Tibial nerve (tissue), 4 donors: ENCODE data around the gene ADD3. TPM values are rescaled to one million over a fixed set of nuclear protein-coding genes. Genes with fewer than 3 reads are reported as not detected.

Experiments
- DNase-seq, 2 donors: peaks; one replicate each; pipeline ENCODE4 v3.0.0-alpha.2; 2019; ENCODE audit warnings: low spot score in 2 of 2
- H3K27ac ChIP-seq, 4 donors: fragments of 200-600 bp; sonication (generic) in 3 of 4; one replicate each; pipeline ENCODE4 v1.5.1; 2017 to 2019; ENCODE audit warnings: mild to moderate bottlenecking in 1 of 4
- H3K27me3 ChIP-seq, 2 donors: fragments of 200-600 bp; sonication (generic) in 1 of 2; one replicate each; pipeline versions ENCODE4 v1.5.1 to v1.6.0; 2017 to 2019
- H3K36me3 ChIP-seq, 3 donors: fragments of 200-600 bp; sonication (generic); one replicate each; pipeline ENCODE4 v1.5.1; 2018 to 2019
- H3K4me1 ChIP-seq, 4 donors: fragments of 200-600 bp; sonication (generic) in 3 of 4; one replicate each; pipeline ENCODE4 v1.5.1; 2017 to 2019
- H3K4me3 ChIP-seq, 4 donors: fragments of 200-600 bp; sonication (generic) in 3 of 4; one replicate each; pipeline ENCODE4 v1.5.1; 2017 to 2019; ENCODE audit warnings: mild to moderate bottlenecking in 1 of 4, moderate library complexity in 1 of 4
- H3K9me3 ChIP-seq, 4 donors: fragments of 200-600 bp; sonication (generic) in 3 of 4; one replicate each; pipeline ENCODE4 v1.5.1; 2017 to 2019
- EP300 ChIP-seq, 2 donors: sonication (generic); formaldehyde crosslinking; IDR thresholded peaks; one replicate each; pipeline ENCODE4 v1.6.1; 2017; ENCODE audit warnings: antibody characterized with exemption in 2 of 2, mild to moderate bottlenecking in 1 of 2
- POLR2A ChIP-seq, 2 donors: fragments of 450-650 bp; IDR thresholded peaks; one replicate each; pipeline ENCODE4 v1.6.1; 2017; ENCODE audit warnings: antibody characterized with exemption in 2 of 2, mild to moderate bottlenecking in 2 of 2, moderate library complexity in 2 of 2
- WGBS, 2 donors: methylation state at CpG; one replicate each; pipeline ENCODE4 v1.1.5; 2018; 5-methylcytosine and 5-hydroxymethylcytosine counted together
- total RNA-seq, 4 donors: library from RNA; depleted of rRNA; stranded (reverse); fragments of >200 nt; gene quantifications; one replicate each; pipeline ENCODE4 v1.1.0, GENCODE V29; 2016
- TF ChIP-seq, protein P1 (sequence below), 5 experiments: fragments of 200-600 bp in 3 of 5; fragments of 450-650 bp in 2 of 5; sonication (generic) in 3 of 5; IDR thresholded peaks; one replicate each; pipeline ENCODE4 v1.5.1; 2016 to 2019; ENCODE audit warnings: antibody characterized with exemption in 5 of 5, mild to moderate bottlenecking in 3 of 5, moderate library complexity in 2 of 5

Gene ADD3
- total RNA-seq, 4 donors from 2014 or later, result 208 to 639 (median 443) TPM

DNA sequence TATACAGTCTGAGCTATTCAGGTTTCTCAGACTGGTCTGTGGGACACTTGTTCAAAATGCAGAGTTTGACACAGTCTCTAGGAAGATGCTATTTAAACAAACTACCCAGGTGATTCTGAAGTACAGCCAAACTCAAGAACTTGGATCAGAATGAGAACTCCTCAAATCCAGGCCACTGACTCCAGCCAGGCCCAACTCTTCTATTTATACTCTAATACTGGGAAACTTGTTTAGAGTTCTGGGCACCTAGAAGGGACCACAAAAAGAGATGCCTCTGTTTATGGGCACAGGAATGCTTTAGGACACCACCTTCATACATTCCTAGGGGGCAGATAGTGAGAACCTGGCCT, 40.1 kb upstream of the ADD3 start:
- no peak overlapping the region for H3K4me3 ChIP-seq
- DNase-seq, result no peak
- no peaks in the 10 kb centered on the region for H3K36me3 ChIP-seq
- H3K9me3 ChIP-seq, result no peaks in the 10 kb centered on the region
- H3K27ac ChIP-seq, result no peak overlapping the region
- TF ChIP-seq POLR2A (IDR thresholded peaks at IDR 0.05) (no peak), EP300 (IDR thresholded peaks at IDR 0.05) (no peak)
- TF ChIP-seq, protein P1, sequence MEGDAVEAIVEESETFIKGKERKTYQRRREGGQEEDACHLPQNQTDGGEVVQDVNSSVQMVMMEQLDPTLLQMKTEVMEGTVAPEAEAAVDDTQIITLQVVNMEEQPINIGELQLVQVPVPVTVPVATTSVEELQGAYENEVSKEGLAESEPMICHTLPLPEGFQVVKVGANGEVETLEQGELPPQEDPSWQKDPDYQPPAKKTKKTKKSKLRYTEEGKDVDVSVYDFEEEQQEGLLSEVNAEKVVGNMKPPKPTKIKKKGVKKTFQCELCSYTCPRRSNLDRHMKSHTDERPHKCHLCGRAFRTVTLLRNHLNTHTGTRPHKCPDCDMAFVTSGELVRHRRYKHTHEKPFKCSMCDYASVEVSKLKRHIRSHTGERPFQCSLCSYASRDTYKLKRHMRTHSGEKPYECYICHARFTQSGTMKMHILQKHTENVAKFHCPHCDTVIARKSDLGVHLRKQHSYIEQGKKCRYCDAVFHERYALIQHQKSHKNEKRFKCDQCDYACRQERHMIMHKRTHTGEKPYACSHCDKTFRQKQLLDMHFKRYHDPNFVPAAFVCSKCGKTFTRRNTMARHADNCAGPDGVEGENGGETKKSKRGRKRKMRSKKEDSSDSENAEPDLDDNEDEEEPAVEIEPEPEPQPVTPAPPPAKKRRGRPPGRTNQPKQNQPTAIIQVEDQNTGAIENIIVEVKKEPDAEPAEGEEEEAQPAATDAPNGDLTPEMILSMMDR (IDR thresholded peaks at IDR 0.05), result no peak
- no peaks in the 10 kb centered on the region for H3K27me3 ChIP-seq
- peaks cover 0 to 41% (median 7%) of the 10 kb centered on the region in 4 donors for H3K4me1 ChIP-seq

DNA sequence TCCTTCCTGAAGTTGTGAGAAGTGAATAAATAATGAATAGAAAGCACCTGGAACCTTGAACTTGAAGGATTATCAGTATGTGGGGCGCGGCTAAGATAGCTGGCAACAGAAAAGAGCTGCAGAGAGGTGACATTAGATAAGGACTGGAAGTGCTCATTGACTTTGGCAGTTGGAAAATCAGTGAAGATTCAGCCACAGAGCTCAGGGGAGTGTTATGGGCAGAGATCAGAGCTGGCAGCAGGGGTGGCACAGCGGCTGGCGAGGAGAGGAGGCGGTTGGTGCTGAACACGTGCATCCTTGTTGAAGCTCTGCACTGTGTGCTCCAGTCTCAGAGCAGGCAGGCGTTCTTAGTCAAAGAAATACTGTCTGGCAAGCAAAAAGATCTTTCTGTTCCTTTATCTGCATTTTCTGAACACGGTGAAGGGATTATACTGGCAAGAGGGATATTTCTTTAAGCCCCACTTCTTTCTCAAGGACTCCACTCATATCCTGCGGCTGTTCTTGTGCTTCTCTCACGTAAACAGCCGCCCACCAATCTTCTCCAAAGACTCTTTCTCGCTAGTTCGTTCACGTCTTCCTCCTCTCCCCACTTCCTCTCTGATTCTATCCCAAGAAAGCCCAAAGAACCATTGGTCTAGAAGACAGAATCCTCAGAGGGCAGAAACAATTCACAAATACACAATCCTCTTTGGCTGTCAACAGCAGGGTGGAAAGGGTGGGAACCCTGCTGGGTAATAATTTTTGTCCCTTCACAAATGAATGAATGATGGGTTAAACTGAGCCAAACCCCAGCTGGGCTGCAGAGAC, 38.6 kb upstream of the ADD3 start:
- DNase-seq, result no peak
- H3K4me3 ChIP-seq, result no peak overlapping the region
- H3K9me3 ChIP-seq, result no peaks in the 10 kb centered on the region
- H3K36me3 ChIP-seq, result no peaks in the 10 kb centered on the region
- no peaks in the 10 kb centered on the region for H3K27me3 ChIP-seq
- H3K4me1 ChIP-seq, result peaks cover 0 to 40% (median 7%) of the 10 kb centered on the region in 4 donors
- peak overlapping the region in 3 of 4 donors; percentile 13 to 46 (median 18) for H3K27ac ChIP-seq
- TF ChIP-seq, protein P1 (IDR thresholded peaks at IDR 0.05), result no peak
- TF ChIP-seq EP300 (IDR thresholded peaks at IDR 0.05), result no peak
- TF ChIP-seq POLR2A (IDR thresholded peaks at IDR 0.05), result no peak
- 66 to 79% methylated on average over 14 of the region's 14 CpGs for WGBS, 2 donors

DNA sequence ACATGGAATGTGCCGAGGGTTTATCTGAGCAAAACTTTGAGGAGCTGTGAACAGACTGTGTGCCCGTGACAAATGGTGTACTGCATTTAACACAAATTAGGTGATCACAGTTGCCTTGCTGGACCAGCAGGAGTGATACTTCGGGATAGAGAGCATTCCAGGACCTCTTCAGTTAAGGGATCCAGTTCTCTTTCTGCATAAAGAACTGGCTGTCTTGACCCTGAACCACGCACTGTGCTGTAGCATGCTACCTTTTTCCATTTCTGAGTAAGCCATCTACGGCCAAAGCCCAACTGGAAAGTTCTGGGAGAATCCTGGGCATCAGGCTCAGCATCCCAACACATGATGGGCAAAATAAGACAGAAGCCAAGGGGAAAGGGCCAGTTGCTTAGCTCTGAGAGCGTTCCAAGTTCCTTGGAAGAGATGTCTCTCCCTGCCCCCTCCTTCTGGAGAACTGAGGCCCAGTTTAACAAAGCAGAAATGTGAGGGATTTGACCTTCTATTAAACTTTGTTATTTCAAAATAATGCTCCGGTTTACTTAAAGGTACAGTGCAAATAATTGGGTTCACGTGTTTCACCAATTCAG, 37.9 kb upstream of the ADD3 start:
- Histone ChIP-seq H3K9me3 (no peaks in the 10 kb centered on the region), H3K4me3 (no peak overlapping the region), H3K4me1 (peaks cover 0 to 40% (median 7%) of the 10 kb centered on the region in 4 donors), H3K27me3 (no peaks in the 10 kb centered on the region), H3K27ac (peak overlapping the region in 2 of 4 donors; percentile 13 to 18), H3K36me3 (no peaks in the 10 kb centered on the region)
- no peak for DNase-seq
- no peak for TF ChIP-seq EP300 (IDR thresholded peaks at IDR 0.05)
- no peak for TF ChIP-seq POLR2A (IDR thresholded peaks at IDR 0.05)
- TF ChIP-seq, protein P1 (IDR thresholded peaks at IDR 0.05), result no peak
- WGBS, 2 donors, result 66 to 78% methylated on average over 8 of the region's 8 CpGs

DNA sequence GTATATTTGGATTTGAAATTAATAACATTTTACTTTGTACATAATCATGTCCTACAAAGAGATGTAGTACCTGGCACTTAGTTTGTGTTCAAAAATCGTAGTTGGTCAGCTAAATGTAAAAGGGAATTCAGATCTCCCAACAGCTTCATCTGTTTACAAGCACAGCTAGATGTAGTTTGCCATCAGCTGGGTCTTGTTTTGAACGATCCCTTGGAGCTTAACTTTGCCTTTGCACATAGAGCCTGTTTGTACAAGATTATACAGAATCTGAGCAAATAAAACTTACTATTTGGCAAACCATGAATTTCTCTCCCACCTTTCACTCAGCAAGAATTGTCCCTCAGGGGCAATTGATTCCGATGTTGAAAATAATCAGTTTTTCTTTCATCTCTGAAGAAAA, 36.1 kb upstream of the ADD3 start:
- H3K4me1 ChIP-seq, result peaks cover 0 to 29% (median 7%) of the 10 kb centered on the region in 4 donors
- H3K4me3 ChIP-seq, result no peak overlapping the region
- no peaks in the 10 kb centered on the region for H3K36me3 ChIP-seq
- no peaks in the 10 kb centered on the region for H3K27me3 ChIP-seq
- TF ChIP-seq, protein P1 (IDR thresholded peaks at IDR 0.05), result no peak
- no peak for TF ChIP-seq POLR2A (IDR thresholded peaks at IDR 0.05)
- no peak for TF ChIP-seq EP300 (IDR thresholded peaks at IDR 0.05)
- 69 to 70% methylated on average over 3 of the region's 3 CpGs for WGBS, 2 donors
- no peaks in the 10 kb centered on the region for H3K9me3 ChIP-seq
- H3K27ac ChIP-seq, result no peak overlapping the region
- DNase-seq, result no peak

DNA sequence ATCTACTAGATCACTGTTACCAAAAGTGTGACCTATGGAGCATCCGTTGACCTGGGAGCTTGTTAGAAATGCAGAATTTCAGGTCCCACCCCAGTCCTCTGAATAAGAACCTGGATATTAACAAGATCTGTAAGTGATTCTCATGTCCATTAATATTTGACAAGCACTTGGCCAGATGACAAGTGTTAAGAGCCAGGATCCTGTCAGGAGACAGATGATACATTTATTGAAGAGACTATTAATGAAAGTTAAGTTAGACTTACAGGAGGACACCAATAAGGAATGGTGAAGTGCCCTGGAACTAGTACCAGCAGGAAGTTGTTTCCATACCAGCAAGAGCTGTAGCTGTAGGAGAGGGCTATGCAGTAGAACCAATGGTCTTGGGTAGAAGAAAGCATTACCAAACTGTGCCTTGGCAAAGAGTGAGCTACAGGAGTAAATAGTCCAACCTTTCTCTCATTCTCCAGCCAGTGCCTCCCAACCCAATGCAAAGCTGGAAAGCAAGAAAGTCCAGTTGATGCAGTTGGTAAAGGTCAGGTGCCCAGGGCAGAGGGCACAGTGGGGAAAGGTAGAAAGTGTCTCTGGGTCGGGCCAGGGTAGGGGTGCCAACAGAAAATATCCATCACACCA, 35.3 kb upstream of the ADD3 start:
- H3K9me3 ChIP-seq, result no peaks in the 10 kb centered on the region
- TF ChIP-seq EP300 (IDR thresholded peaks at IDR 0.05) (no peak), POLR2A (IDR thresholded peaks at IDR 0.05) (no peak)
- TF ChIP-seq, protein P1 (IDR thresholded peaks at IDR 0.05), result no peak
- H3K27ac ChIP-seq, result no peak overlapping the region
- no peaks in the 10 kb centered on the region for H3K36me3 ChIP-seq
- 97% methylated on average over 2 of the region's 2 CpGs for WGBS, 2 donors
- peaks cover 0 to 28% (median 8%) of the 10 kb centered on the region in 4 donors for H3K4me1 ChIP-seq
- H3K27me3 ChIP-seq, result no peaks in the 10 kb centered on the region
- no peak for DNase-seq
- no peak overlapping the region for H3K4me3 ChIP-seq
